ENCODE data around the gene GPC5.

GPC5 gene

GRCh38 chr13:92315265-92315664 lies 916.8 kb downstream of the GPC5 start:
- peak; percentile 12 for DNase-seq (ENCODE audit: low read depth)
- no peak overlapping the region for H3K4me3 ChIP-seq (ENCODE audit: low read depth, low read length)
- no peak for TF ChIP-seq CTCF (conservative IDR thresholded peaks at IDR 0.05; ENCODE audit: low read depth, low read length)

- TF ChIP-seq CTCF (conservative IDR thresholded peaks at IDR 0.05; ENCODE audit: low read depth, low read length), result no peak
- H3K4me3 ChIP-seq (ENCODE audit: low read depth, low read length), result no peak overlapping the region
- DNase-seq (ENCODE audit: low read depth), result no peak
These were observed 917.6 kb downstream of the GPC5 start for GRCh38 chr13:92316030-92316429.

GRCh38 chr13:92317066-92317465 lies 918.6 kb downstream of the GPC5 start:
- TF ChIP-seq CTCF (conservative IDR thresholded peaks at IDR 0.05; ENCODE audit: low read depth, low read length), result no peak
- peak; percentile 63 for DNase-seq (ENCODE audit: low read depth)
- no peak overlapping the region for H3K4me3 ChIP-seq (ENCODE audit: low read depth, low read length)

- no peak overlapping the region for H3K4me3 ChIP-seq (ENCODE audit: low read depth, low read length)
- no peak for DNase-seq (ENCODE audit: low read depth)
- no peak for TF ChIP-seq CTCF (conservative IDR thresholded peaks at IDR 0.05; ENCODE audit: low read depth, low read length)
These were observed 921.9 kb downstream of the GPC5 start for GRCh38 chr13:92320323-92320722.

- no peak for DNase-seq (ENCODE audit: low read depth)
- H3K4me3 ChIP-seq (ENCODE audit: low read depth, low read length), result no peak overlapping the region
- TF ChIP-seq CTCF (conservative IDR thresholded peaks at IDR 0.05; ENCODE audit: low read depth, low read length), result no peak
These were observed 922.8 kb downstream of the GPC5 start for GRCh38 chr13:92321174-92321573.

- no peak for DNase-seq (ENCODE audit: low read depth)
- TF ChIP-seq CTCF (conservative IDR thresholded peaks at IDR 0.05; ENCODE audit: low read depth, low read length), result no peak
- H3K4me3 ChIP-seq (ENCODE audit: low read depth, low read length), result no peak overlapping the region
These were observed 947.2 kb downstream of the GPC5 start for GRCh38 chr13:92345627-92346026.

GRCh38 chr13:92346046-92346445 lies 947.6 kb downstream of the GPC5 start:
- DNase-seq (ENCODE audit: low read depth), result no peak
- no peak for TF ChIP-seq CTCF (conservative IDR thresholded peaks at IDR 0.05; ENCODE audit: low read depth, low read length)
- no peak overlapping the region for H3K4me3 ChIP-seq (ENCODE audit: low read depth, low read length)

Data from choroid plexus epithelial cell (primary cell).